NCI-H460 (cell line): ENCODE measurements around the gene TFAP2B. TPM values are rescaled to one million over a fixed set of nuclear protein-coding genes. Genes with fewer than 3 reads are reported as not detected.
A peak's percentile ranks its signal among the peaks of the same experiment; 100 is the strongest.

Experiments
- DNase-seq: peaks from one replicate; pipeline ENCODE4 v3.0.0-alpha.2; 2016; ENCODE audit warnings: low read depth; ENCODE audit errors: extremely low read depth
- polyA plus RNA-seq: library from polyadenylated mRNA; depleted of rRNA; stranded (reverse); fragments of >200 nt; gene quantifications from 2 replicates; pipeline ENCODE4 v1.2.3, GENCODE V29; 2014; cell fraction: nucleus; rRNA removed
- total RNA-seq: library from RNA; depleted of rRNA; stranded (reverse); fragments of >200 nt; shearing (Covaris generic); gene quantifications from 2 replicates; pipeline ENCODE4 v1.2.3, GENCODE V29; 2014; rRNA removed

Gene TFAP2B
- not detected in 2 replicates for total RNA-seq
- polyA plus RNA-seq = not detected in 2 replicates

- DNase-seq = no peak
Observed at GRCh38 chr6:50818673-50819072, at the start of gene TFAP2B. Gene TFAP2B (plus strand): TSS chr6:50818871. CDS start chr6:50818892, 21 bp downstream.

GRCh38 chr6:50778696-50779095 is 40.0 kb upstream of the TFAP2B start:
- no peak for DNase-seq

DNA sequence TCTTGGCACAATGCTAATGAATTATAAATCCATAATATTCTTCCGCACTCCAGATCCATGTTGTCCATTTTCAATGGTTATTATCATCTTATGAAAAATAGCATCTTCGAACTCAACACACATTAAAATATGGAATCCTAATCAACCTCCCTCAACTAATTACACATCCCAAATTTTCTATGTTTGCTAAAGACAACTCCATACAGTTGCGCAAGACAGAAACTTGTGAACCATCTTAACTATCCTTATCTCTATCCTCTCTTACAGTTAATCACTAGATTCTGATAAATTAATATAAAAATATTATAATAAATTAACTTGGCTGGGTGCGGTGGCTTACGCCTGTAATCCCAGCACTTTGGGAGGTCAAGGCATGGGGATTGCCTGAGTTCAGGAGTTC is 38.3 kb upstream of the TFAP2B start:
- no peak for DNase-seq

- DNase-seq = no peak
Observed at GRCh38 chr6:50785921-50786320, 32.8 kb upstream of the TFAP2B start.

DNA sequence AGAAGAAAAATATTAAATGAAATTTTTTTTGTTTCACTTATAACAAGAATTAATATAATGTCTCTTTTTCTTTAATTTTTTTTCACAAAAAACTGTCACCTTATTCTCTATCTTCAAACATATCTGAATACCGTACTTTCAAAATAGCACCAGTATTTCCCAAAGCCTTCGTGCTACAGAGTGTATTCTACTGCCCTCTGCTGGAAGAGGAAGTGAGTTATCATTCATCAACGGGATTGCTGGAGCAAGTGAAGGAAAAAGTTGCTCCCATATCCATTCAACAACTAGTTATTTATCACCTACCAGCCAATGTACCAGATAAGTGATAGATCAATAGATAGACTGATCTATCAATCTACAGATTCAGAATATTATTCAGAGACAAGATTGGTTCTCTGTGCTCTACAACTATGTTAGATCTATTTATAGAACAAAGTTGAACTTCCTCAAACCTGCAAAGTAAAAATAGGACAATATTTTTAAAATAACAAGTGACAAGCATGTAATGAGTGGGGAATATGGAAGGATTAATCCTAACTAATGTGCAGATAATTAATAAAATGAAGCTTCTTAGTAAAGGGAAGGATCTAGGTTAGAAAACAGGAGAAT is 26.7 kb upstream of the TFAP2B start:
- DNase-seq = peak; percentile 31

DNA sequence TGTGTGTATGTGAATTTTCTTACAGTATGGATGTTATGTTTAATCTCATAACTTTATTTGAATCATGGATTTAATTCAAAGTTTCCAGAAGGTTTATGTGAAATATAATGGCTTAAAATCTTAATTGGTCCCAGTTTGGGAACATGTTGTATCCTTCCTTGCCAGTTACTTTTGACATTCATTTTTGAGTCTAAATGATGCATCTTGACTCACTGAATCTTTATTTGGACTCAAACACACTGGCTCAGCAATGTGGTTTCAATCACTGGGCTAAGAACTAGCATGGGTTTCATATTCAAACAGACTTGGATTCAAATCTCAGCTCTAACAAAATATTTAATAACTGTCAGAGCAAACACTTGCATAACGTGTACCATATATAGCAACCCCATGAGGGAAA is 25.9 kb upstream of the TFAP2B start:
- DNase-seq = no peak

- DNase-seq = no peak
Observed at GRCh38 chr6:50795574-50795973, 23.1 kb upstream of the TFAP2B start.

DNA sequence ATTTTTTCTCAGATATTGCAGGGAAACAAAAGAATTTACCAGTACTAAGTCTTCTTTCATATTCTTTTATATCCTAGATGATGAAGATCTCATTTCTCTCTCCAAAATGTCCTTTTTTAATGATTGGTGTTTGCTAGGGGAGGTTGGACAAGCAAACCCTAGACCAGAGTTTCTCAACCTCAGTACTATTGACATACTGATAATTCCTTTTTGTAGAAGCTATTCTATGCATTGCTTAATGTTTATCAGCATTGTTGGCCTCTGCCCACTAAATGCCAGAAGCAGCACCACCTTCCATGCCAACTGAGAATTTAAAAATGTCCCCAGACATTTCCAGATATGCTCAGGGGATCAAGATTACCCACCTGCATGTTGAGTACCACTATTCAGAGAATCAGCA is 14.4 kb upstream of the TFAP2B start:
- DNase-seq = no peak

GRCh38 chr6:50807035-50807434 is 11.6 kb upstream of the TFAP2B start:
- DNase-seq = no peak

DNA sequence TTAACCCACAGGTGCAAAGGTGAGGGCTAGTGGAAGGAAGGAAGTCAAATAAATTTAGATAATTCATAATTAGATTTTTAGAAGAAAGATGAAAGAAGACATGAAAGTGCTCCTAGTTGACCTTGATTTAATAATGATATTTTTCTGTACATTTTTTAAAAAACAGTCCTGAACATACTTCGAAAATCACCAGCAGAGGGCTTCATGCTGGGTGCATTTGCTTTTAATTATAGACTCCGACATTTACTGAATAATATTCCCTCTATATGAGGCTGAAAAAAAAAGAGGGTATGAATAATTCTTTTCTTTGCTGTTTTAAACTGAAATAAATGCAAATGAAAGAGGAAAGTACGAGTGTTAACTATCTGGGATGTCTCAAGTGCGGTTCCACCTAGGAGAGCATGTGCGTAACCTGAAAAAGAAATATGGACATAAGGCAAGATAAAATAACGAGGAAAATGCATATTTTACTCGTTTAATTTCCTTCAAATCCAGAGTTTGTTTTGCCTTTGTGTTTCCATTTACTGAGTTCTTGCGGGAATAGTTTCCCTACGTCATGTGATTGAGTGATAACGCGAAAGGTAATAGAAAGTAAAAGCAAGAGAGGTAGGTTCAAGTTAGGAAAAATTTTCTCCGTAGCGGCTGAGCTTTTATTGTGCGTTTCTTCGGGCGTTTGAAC is 3.1 kb upstream of the TFAP2B start:
- no peak for DNase-seq

- DNase-seq = peak; percentile 64
Observed at GRCh38 chr6:50816115-50816675, 2.5 kb upstream of the TFAP2B start.

DNA sequence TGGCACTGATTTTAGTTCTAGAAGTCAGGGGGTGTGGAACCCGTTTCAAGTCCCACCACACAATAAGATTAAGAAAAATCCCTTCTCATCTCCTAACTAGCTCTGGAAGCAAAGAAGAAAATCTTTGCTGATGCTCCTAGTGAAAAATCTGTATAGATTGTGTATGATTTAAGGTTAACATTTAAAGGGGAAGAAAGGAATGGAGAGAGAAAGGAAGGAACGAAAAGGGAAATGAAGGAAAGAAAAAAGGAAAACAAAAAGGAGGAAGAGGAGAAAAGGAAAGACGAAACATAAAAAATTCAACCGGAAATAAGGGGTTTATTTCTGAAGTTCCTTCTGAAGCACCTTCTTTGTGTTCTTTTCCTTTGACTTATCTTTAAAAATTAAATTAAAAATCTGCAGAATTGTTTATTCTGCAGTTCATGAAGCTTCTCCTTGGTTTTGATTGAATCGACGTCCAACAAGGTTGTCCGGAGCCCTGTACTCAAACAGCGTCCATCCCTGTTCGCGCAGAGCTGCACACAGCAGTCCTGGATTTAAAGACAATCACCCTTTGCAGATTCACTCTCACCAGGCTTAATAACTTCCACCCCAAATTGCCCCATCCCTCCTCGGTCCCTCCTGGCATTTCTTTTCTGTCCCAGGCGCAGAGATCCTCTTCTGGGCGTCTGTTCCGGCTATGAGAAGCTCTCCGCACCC is 1.6 kb upstream of the TFAP2B start:
- DNase-seq = no peak

DNA sequence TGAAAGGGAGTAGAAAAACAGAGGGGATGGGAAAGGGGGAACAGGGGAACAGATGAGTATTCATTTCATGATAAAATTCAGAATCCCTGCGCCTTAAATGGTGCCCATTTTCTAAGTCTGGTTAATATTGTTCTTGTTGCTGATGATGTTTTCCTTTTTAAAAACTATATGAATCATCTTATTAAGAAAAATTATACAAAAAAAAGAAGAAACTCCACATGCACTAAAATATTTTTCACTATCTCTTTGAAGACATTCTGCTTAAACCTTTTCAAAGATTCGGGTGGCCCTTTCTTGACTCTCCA is 1.1 kb upstream of the TFAP2B start:
- no peak for DNase-seq

- DNase-seq = no peak
Observed at GRCh38 chr6:50818020-50818419, 651 bp upstream of the TFAP2B start.

DNA sequence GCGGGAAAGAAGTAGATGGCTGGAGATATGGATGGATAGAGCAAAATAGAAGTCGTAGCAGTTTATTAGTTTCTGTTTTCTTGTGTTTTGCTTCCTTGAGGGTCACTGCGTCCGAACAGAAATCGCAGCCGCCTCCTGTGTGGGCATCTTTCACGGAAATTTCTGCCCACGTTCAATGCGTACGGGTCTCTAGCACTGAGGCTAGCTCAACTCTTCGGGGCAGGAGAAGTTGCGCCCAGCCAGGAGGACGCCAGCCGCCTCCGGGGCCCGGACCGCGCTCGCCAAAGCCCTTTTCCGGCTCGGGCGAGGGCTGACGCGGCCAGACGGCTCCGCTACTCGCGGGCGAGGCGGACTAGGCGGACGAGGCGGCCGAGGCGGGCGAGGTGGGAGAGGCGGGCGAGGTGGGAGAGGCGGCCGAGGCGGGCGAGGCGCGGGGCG is 814 bp downstream of the TFAP2B start:
- no peak for DNase-seq

DNA sequence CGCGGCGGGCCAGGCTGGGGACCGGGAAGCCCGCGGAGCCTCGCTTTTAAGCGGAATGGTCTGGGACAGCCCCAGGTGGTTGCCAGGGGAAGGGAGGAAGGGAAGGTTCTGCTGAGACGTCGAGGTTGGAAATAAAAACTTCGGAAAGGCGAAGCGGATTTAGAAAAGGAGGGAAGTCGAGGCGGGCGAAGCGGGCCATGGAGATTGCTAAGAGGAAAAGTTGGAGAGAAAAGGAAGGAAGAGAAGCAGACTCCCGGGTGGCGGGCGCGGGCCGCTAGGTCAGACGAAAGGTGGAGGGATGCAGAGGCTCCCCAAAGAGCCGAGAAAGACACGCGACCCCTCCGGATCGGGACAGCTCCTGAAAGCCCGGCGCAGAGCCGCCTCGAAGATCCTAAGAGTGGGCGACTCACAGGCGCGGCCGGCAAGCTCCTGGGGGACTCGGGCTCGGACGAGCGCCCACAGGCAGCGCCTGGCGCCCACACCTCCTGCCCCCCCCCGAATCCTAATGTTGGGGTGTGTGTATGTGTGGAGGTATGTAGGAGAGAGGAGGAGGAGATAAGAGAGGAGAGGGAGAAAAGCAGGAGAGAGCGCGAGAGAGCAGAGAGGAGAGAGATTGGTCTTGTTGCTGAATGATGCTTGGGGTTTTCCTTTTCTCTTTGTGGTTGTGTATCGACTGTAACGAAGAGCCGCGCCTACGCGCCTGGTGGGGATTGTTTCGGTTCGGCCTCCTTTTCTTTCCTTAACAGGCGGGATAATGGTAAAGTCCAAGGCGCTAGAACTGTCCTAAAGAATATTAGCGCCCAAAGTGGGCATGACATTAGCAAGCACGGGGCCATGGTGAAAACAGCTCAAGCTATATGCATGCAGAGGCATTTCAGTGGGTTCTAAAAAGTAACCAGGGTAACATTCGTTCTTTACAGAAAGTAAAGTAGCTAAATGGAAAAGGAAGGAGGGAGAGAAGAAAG is 1.5 kb downstream of the TFAP2B start:
- no peak for DNase-seq

- no peak for DNase-seq
Observed at GRCh38 chr6:50820869-50821264, 2.2 kb downstream of the TFAP2B start.

GRCh38 chr6:50821441-50822077 is 2.9 kb downstream of the TFAP2B start:
- no peak for DNase-seq

DNA sequence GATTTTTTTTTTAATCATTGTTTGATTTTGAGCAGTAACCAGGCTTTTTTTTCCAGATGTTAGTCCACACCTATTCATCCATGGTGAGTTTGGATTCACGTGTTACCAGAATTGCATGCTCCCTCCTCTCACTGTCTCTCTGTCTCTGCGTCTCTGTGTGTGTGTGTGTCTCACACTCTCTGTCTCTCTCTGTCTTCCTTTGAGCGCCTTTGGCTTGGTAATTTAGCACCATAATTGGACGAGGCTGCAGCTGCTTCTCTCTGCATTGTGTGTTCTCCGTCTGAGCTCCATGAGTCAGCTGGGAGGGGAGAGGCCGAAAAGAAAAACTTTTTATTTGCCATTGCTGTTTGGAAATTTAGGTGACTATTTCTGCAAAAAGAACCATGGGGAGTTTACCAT is 3.4 kb downstream of the TFAP2B start:
- DNase-seq = no peak
